ENCODE data around the gene BATF3.
"Not testable (repeated sequence)": the region's sequence is repeated elsewhere in the genome, so short reads cannot be mapped to it uniquely, and the experiment has no call there.

The BATF3 gene

GRCh38 chr1:212652609-212653008 is 47.0 kb downstream of the BATF3 start:
- no peak for DNase-seq

DNA sequence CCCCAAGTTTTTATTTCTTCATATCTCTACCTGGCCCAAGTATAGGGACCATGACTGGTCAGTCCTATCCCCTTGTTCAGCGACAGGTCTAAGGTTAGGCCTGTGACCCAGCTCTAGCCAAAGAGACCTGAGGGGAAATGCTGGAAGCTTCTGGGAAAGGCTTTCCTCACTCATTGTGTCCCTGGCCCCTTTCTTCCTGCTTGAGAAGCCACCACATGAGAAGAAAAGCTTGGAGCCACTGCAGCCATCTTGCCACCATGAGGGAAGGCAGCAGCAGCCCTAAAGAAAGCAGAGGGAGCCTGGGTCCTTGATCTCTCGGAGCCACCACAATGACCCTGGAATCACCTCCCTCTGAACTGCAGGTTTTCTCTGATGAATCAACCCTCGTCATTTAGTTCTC is 47.7 kb downstream of the BATF3 start:
- DNase-seq: no peak

DNA sequence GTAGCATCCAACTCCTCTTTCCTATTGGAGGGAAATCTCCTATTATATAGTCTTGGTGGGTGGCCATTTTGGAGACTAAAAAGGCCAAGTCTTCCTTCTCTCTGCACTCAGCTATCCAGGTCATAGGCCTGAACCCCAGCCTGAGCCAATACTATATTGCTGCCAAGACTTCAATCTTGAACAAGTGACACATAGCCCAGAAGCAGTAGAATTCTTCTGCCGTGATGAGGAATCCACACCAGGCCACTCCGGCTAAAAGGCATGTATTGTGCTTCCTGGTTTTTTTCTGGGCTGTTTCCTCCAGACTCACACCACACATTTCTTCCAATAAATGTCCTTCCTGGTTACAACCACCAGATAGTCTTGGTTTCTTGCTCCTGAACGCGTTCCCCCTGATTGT is 48.1 kb downstream of the BATF3 start:
- DNase-seq: no peak

DNA sequence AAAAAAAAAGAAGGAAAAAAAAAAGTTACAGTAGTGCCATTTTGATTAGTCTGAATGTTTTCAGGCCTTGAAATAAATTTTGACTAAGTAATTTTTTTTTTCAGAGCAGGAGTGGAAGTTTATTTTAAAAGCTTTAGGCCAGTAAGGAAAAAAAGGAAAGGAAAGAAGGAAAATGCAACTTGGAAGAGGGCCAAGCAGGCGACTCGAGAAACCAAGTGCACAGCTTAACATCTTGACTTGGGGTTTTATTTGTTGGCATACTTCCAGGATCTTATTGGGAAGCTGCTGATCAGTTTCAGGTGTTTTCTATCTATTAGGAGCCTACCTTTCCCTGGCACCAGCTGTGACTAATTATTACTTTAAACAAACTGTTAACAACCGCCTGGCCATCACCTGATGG is 49.4 kb downstream of the BATF3 start:
- DNase-seq: no peak

GRCh38 chr1:212649020-212649419 is 50.6 kb downstream of the BATF3 start:
- no peak for DNase-seq

DNA sequence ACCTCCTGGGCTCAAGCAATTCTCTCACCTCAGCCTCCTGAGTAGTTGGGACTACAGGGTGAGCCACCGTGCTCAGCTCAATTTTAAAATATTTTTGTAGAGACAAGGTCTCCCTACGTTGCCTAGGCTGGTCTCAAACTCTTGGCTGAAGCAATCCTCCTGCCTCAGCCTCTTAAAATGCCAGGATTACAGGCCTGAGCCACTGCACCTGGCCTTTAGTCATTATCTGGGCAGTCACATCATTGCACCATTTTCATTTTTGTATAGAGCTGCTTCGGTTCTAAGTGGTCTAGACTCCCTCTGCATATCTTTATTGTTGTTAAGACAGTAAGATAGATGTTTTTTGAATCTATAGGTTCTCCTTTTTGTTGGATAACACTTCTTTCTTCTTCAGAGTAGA is 51.2 kb downstream of the BATF3 start:
- DNase-seq: no peak

DNA sequence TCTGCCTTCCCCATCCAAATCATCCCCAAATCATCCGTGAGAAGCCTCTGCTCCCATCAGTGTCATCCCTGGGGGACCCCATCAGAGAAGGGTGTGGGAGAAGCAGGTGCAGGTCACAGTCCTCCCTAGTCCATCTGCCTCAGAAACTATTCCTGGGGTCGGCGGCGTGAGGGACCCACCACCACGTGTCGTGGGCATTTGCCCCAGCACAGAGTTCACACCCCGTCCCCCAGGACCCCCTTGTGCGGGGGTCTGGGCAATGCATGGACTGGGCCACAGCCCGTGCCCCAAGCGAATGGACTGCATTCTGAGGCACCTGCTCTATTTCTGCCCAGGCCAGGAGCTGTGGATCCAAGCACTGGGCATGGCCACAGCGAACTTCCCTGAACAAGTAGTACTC is 52.6 kb downstream of the BATF3 start:
- no peak for DNase-seq

- no peak for DNase-seq
Observed at GRCh38 chr1:212646588-212646987, 53.1 kb downstream of the BATF3 start.

DNA sequence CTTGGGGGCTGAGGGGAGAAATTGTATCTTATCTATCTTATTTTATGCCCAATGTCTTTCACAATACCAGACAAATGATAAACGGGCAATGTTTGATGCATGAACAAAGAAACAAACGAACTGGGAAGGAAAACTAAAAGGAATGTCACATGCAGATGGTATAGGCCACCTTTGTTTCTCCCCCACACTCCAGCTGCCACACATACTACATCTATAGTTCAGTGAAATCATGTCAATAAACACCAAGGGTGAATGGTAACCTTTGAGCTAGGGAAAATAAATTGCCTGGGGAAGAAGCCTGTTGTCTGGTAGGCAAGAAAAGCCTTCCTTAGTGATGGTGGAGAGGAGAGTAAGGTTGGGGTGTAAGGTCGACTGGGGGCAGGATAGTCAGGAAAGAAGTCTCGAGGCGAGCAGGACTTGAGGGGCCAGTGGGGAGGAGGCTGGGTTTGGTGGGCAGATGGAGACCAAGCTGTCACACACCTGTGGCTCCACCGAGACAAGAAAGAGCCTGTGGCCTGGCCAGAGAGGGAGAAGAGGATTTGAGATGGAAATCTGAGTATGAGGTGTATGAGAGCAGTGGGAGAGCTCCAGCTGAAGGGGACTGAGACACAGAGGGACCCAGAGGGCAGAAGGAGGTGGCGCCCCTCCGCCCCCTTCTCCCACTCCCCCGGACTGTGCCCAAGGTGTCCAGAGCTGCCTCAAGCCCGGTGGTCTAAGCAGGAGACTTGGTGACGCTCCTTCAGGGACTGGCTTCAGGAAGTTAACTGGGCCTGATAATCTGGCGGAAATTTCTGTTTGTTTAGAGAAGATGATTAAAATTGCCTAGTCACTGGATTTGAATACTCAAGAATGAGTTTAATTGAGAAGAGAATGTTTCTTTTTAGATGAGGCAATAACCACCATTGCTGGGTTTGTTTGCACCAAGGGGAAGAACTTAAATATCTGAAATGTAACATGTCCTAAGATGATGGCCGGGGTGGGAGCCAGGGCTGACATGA is 53.8 kb downstream of the BATF3 start:
- DNase-seq: no peak

DNA sequence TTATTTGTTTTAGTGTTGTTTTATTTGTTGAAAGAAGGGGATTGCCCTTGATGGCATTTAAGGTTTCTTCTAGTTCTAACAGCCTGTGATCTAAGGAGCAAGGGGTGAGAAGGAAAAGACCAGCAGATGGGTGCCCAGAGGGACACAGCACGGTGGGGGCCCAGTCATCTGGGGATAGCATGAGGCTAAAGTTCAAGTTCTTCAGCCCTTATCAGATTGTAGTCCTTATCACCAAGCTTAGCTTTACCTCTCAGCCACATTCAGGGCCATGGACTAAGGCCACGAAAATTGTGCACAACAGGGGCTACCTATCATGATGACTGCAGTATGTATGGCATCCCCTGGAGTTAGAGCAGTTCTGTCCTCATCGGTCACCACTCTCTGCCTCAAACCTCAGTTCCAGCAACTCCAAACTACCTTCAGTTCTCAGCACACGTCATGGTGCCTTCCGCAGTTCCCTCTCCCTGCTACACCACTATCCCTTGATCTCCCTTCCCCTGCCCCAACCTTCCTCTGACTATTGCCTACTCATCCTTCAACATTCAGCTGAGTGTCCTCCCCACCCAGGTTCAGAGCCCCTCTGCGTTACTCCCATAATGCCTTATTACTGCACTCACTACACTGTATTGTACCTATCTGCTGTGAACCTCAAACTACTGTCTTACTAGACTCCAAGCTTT is 54.6 kb downstream of the BATF3 start:
- DNase-seq: no peak

GRCh38 chr1:212643877-212644276 is 55.8 kb downstream of the BATF3 start:
- DNase-seq: no peak

DNA sequence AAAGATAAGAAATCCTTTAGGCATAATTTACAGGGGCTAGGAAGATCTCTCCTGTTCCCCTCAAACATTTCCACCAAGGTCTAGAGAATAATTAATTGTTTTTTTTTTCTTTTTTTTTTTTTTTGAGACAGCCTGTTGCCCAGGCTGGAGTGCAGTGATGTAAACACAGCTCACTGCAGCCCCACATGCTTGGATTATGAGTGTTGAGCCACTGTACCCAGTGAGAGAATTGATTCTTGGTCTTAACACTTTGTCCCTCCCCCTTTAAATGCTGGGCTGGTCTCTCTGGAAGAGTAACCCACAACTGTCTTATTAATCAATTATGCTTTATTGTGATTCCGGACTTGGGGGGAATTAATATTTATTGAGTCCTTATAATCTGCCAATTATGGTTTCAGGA is 57.7 kb downstream of the BATF3 start:
- no peak for DNase-seq

- no peak for DNase-seq
Observed at GRCh38 chr1:212640223-212640878, 59.3 kb downstream of the BATF3 start.

DNA sequence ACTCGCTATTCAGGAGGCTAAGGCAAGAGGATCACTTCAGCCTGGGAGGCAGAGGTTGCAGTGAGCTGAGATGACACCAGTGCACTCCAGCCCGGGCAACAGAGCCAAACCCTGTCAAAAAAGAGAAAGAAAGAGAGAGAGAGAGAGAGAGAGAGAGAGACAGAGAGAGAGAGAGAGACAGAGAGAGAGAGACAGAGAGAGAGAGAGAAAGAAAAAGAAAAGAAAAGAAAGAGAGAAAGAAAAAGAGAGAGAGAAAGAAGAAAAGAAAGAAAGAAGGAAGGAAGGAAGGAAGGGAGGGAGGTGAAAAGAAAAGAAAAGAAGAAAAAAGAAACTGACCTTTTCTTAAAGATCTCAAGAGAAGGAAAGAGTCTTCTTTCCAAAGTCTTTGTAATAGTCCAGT is 60.1 kb downstream of the BATF3 start:
- not testable (repeated sequence) for DNase-seq

- DNase-seq: no peak
Observed at GRCh38 chr1:212638492-212639151, 61.0 kb downstream of the BATF3 start.

DNA sequence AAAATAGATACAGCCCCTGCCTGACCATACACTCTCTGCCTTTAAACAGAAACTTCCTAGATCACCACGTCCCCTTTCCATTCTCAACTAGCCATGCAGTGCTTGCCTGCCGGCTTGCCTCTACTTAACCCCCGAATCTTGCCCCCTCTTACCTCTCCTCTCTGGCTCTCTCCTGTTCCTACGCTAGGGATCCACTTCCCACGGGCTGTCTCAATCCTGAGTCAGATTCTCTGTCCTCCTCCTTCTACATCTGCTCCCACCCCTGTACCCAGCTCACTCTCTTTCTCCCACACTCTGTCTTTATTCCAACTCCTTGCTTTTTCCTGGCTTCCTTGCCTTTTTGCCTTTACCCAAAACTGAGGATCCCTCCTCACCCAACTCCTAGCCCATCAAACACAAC is 61.7 kb downstream of the BATF3 start:
- DNase-seq: no peak

Measured in SHP77 (cell line).